ENCODE data around the gene TNFRSF12A. TPM values are rescaled to one million over a fixed set of nuclear protein-coding genes. Genes with fewer than 3 reads are reported as not detected.

Gene TNFRSF12A
- total RNA-seq, 4 donors from 2014 or later, result 2.3 to 59.6 (median 30.5) TPM

- Histone ChIP-seq H3K4me1 (peaks cover 63% of the 10 kb centered on the region), H3K27ac (peak overlapping the region; percentile 90), H3K9me3 (no peaks in the 10 kb centered on the region), H3K4me3 (peak overlapping the region; percentile 60), H3K27me3 (peaks cover 19% of the 10 kb centered on the region), H3K36me3 (peaks cover 10% of the 10 kb centered on the region)
- whole genome bisulfite sequencing, result 3% methylated on average over 12 of the region's 25 CpGs
- DNase-seq (ENCODE audit: low spot score in 2 of 2), result peak; percentile 90 to 91
- TF ChIP-seq CTCF (IDR thresholded peaks at IDR 0.05) (peak in 1 of 2 donors; percentile 21), POLR2A (IDR thresholded peaks at IDR 0.05) (no peak), POLR2AphosphoS5 (IDR thresholded peaks at IDR 0.05) (no peak), EP300 (IDR thresholded peaks at IDR 0.05) (no peak)
Measured at GRCh38 chr16:3021449-3022207, 1.5 kb downstream of the TNFRSF12A start.

- peaks cover 19% of the 10 kb centered on the region for H3K27me3 ChIP-seq
- H3K4me3 ChIP-seq, result peak overlapping the region; percentile 60
- H3K27ac ChIP-seq, result peak overlapping the region; percentile 90
- peaks cover 16% of the 10 kb centered on the region for H3K36me3 ChIP-seq
- H3K9me3 ChIP-seq, result no peaks in the 10 kb centered on the region
- TF ChIP-seq POLR2A (IDR thresholded peaks at IDR 0.05) (no peak), POLR2AphosphoS5 (IDR thresholded peaks at IDR 0.05) (peak in 1 of 3 donors; percentile 68)
- peak; percentile 94 to 95 for DNase-seq (ENCODE audit: low spot score in 2 of 2)
- peaks cover 63% of the 10 kb centered on the region for H3K4me1 ChIP-seq
- under 1% methylated on average over 8 of the region's 8 CpGs for WGBS
Measured at GRCh38 chr16:3022208-3022683, 2.1 kb downstream of the TNFRSF12A start.

GRCh38 chr16:3022684-3023414 is 2.7 kb downstream of the TNFRSF12A start:
- H3K4me3 ChIP-seq, result peak overlapping the region; percentile 60
- DNase-seq (ENCODE audit: low spot score in 2 of 2), result no peak
- no peak for TF ChIP-seq POLR2AphosphoS5 (IDR thresholded peaks at IDR 0.05)
- no peak for TF ChIP-seq CTCF (IDR thresholded peaks at IDR 0.05)
- TF ChIP-seq EP300 (IDR thresholded peaks at IDR 0.05), result no peak
- TF ChIP-seq POLR2A (IDR thresholded peaks at IDR 0.05), result no peak
- peak overlapping the region; percentile 90 for H3K27ac ChIP-seq
- H3K36me3 ChIP-seq, result peaks cover 19% of the 10 kb centered on the region
- H3K4me1 ChIP-seq, result peaks cover 64% of the 10 kb centered on the region
- WGBS, result 13% methylated on average over 6 of the region's 8 CpGs
- peaks cover 15% of the 10 kb centered on the region for H3K27me3 ChIP-seq
- H3K9me3 ChIP-seq, result no peaks in the 10 kb centered on the region

- no peak for TF ChIP-seq EP300 (IDR thresholded peaks at IDR 0.05)
- no peak for TF ChIP-seq POLR2A (IDR thresholded peaks at IDR 0.05)
- no peak for TF ChIP-seq CTCF (IDR thresholded peaks at IDR 0.05)
- TF ChIP-seq POLR2AphosphoS5 (IDR thresholded peaks at IDR 0.05), result no peak
- Histone ChIP-seq H3K36me3 (peaks cover 19% of the 10 kb centered on the region), H3K4me3 (peak overlapping the region; percentile 60), H3K27me3 (peaks cover 10% of the 10 kb centered on the region), H3K27ac (peak overlapping the region; percentile 90), H3K4me1 (peaks cover 64% of the 10 kb centered on the region), H3K9me3 (no peaks in the 10 kb centered on the region)
- no peak for DNase-seq (ENCODE audit: low spot score in 2 of 2)
- WGBS, result 5% methylated on average over 3 of the region's 6 CpGs
Measured at GRCh38 chr16:3023415-3023668, 3.2 kb downstream of the TNFRSF12A start.

- 0% methylated on average over 31 of the region's 69 CpGs for WGBS
- TF ChIP-seq POLR2AphosphoS5 (IDR thresholded peaks at IDR 0.05) (peak; percentile 49 to 73 (median 53)), POLR2A (IDR thresholded peaks at IDR 0.05) (no peak)
- peaks cover 19% of the 10 kb centered on the region for H3K36me3 ChIP-seq
- peak; percentile 98 for DNase-seq (ENCODE audit: low spot score in 2 of 2)
- peak within 1 kb of the TSS; percentile 90 for H3K27ac ChIP-seq
- peaks cover 5% of the 10 kb centered on the region for H3K27me3 ChIP-seq
- H3K9me3 ChIP-seq, result no peaks in the 10 kb centered on the region
- peak within 1 kb of the TSS; percentile 60 for H3K4me3 ChIP-seq
- H3K4me1 ChIP-seq, result peaks cover 68% of the 10 kb centered on the region
Measured at GRCh38 chr16:3023669-3024478, 3.7 kb downstream of the TNFRSF12A start, which contains the start of the genes HCFC1R1 and THOC6. Gene HCFC1R1, minus strand, starts transcription at chr16:3023942. Its CDS starts 1 bp downstream, at chr16:3023941. Gene THOC6, plus strand, starts transcription at chr16:3024035. Its CDS starts 292 bp downstream, at chr16:3024327.
